CD4-positive, alpha-beta T cell treated with Interleukin-12 subunit alpha and Interleukin-12 subunit beta, for 1 hour (primary cell): ENCODE data around the gene IQCH.
A peak's percentile ranks its signal among the peaks of the same experiment; 100 is the strongest.
"Not testable (repeated sequence)": the region's sequence is repeated elsewhere in the genome, so short reads cannot be mapped to it uniquely, and the experiment has no call there.

Experiments used
- DNase-seq: peaks from one replicate; pipeline ENCODE4 v3.0.0-alpha.2; 2020

The IQCH gene

GRCh38 chr15:67254238-67255175 lies at the start of gene IQCH, which contains the start of gene AAGAB:
TSS of gene IQCH (plus strand) at chr15:67254786. CDS start at chr15:67254897, 111 bp downstream.
TSS of gene AAGAB (minus strand) at chr15:67254661. CDS start at chr15:67254631, 30 bp downstream.
- DNase-seq, result peak; percentile 97

- DNase-seq, result no peak
Measured at GRCh38 chr15:67207555-67208207, 46.9 kb upstream of the IQCH start.

- no peak for DNase-seq
Measured at GRCh38 chr15:67208396-67208795, 46.2 kb upstream of the IQCH start.

GRCh38 chr15:67210555-67211168 lies 43.9 kb upstream of the IQCH start:
- DNase-seq, result no peak

- DNase-seq, result no peak
Measured at GRCh38 chr15:67212684-67213367, 41.8 kb upstream of the IQCH start.

GRCh38 chr15:67215102-67215501 lies 39.5 kb upstream of the IQCH start:
- no peak for DNase-seq

- DNase-seq, result no peak
Measured at GRCh38 chr15:67216859-67217258, 37.7 kb upstream of the IQCH start.

- no peak for DNase-seq
Measured at GRCh38 chr15:67218428-67218827, 36.2 kb upstream of the IQCH start.

GRCh38 chr15:67219288-67219687 lies 35.3 kb upstream of the IQCH start:
- DNase-seq, result no peak

- no peak for DNase-seq
Measured at GRCh38 chr15:67224889-67225288, 29.7 kb upstream of the IQCH start.

GRCh38 chr15:67225336-67225735 lies 29.2 kb upstream of the IQCH start:
- no peak for DNase-seq

GRCh38 chr15:67227431-67227830 lies 27.2 kb upstream of the IQCH start:
- no peak for DNase-seq

- DNase-seq, result no peak
Measured at GRCh38 chr15:67227846-67228245, 26.7 kb upstream of the IQCH start.

GRCh38 chr15:67228286-67228685 lies 26.3 kb upstream of the IQCH start:
- no peak for DNase-seq

- DNase-seq, result no peak
Measured at GRCh38 chr15:67230504-67230903, 24.1 kb upstream of the IQCH start.

- no peak for DNase-seq
Measured at GRCh38 chr15:67232591-67232990, 22.0 kb upstream of the IQCH start.

GRCh38 chr15:67240235-67241131 lies 14.1 kb upstream of the IQCH start:
- peak; percentile 55 for DNase-seq

GRCh38 chr15:67241132-67241855 lies 13.3 kb upstream of the IQCH start:
- DNase-seq, result peak; percentile 37

GRCh38 chr15:67242708-67243111 lies 11.9 kb upstream of the IQCH start:
- no peak for DNase-seq

- no peak for DNase-seq
Measured at GRCh38 chr15:67244971-67245478, 9.6 kb upstream of the IQCH start.

GRCh38 chr15:67246606-67247005 lies 8.0 kb upstream of the IQCH start:
- DNase-seq, result not testable (repeated sequence)
